ENCODE data around the gene TTC34.

- TF ChIP-seq CTCF (IDR thresholded peaks at IDR 0.05) (no peak), POLR2A (IDR thresholded peaks at IDR 0.05) (no peak), POLR2AphosphoS5 (IDR thresholded peaks at IDR 0.05) (no peak)
Measured at GRCh38 chr1:2594641-2595131, 206.8 kb downstream of the TTC34 start.
